Hepatocyte (in vitro differentiated cells): ENCODE data around the gene SH2D3C. TPM values are rescaled to one million over a fixed set of nuclear protein-coding genes. Genes with fewer than 3 reads are reported as not detected.

ENCODE experiments used
- DNase-seq: peaks from one replicate; pipeline ENCODE4 v3.0.0-alpha.2; 2016; ENCODE audit warnings: low spot score
- H2AFZ ChIP-seq: fragments of 200-600 bp; sonication (generic); 2 replicates; pipeline ENCODE4 v1.6.0; 2016; ENCODE audit warnings: antibody characterized with exemption, mild to moderate bottlenecking
- H3K27ac ChIP-seq: fragments of 200-600 bp; sonication (generic); 2 replicates; pipeline ENCODE4 v1.5.1; 2016; ENCODE audit warnings: mild to moderate bottlenecking
- H3K27me3 ChIP-seq: fragments of 200-600 bp; sonication (generic); 2 replicates; pipeline ENCODE4 v1.6.1; 2016
- H3K36me3 ChIP-seq: fragments of 200-600 bp; sonication (generic); replicated peaks from 2 replicates; pipeline ENCODE4 v1.5.1; 2016; ENCODE audit warnings: low read depth; ENCODE audit not compliant: insufficient read depth
- H3K4me1 ChIP-seq: fragments of 200-600 bp; sonication (generic); 2 replicates; pipeline ENCODE4 v1.5.1; 2016; ENCODE audit warnings: mild to moderate bottlenecking, moderate library complexity; ENCODE audit not compliant: insufficient read depth
- H3K4me2 ChIP-seq: fragments of 200-600 bp; sonication (generic); 2 replicates; pipeline ENCODE4 v1.6.0; 2016
- H3K4me3 ChIP-seq: fragments of 200-600 bp; sonication (generic); 2 replicates; pipeline ENCODE4 v1.5.1; 2016; ENCODE audit warnings: mild to moderate bottlenecking
- H3K79me2 ChIP-seq: fragments of 200-600 bp; sonication (generic); 2 replicates; pipeline ENCODE4 v1.6.0; 2017; ENCODE audit warnings: mild to moderate bottlenecking
- H3K9me2 ChIP-seq: fragments of 200-600 bp; sonication (generic); replicated peaks from 2 replicates; pipeline ENCODE4 v1.6.0; 2017; ENCODE audit warnings: mild to moderate bottlenecking; ENCODE audit not compliant: insufficient read depth
- H3K9me3 ChIP-seq: fragments of 200-600 bp; sonication (generic); 2 replicates; pipeline ENCODE4 v1.5.1; 2016; ENCODE audit warnings: low read depth, mild to moderate bottlenecking
- H4K20me1 ChIP-seq: fragments of 200-600 bp; sonication (generic); 2 replicates; pipeline ENCODE4 v1.6.0; 2016; ENCODE audit warnings: mild to moderate bottlenecking; ENCODE audit not compliant: insufficient read depth, poor library complexity, severe bottlenecking
- CTCF ChIP-seq: fragments of 200-600 bp; sonication (generic); IDR thresholded peaks from 2 replicates; pipeline ENCODE4 v1.5.1; 2016; ENCODE audit warnings: antibody characterized with exemption, mild to moderate bottlenecking; ENCODE audit not compliant: poor library complexity
- EZH2 ChIP-seq: fragments of 200-600 bp; sonication (generic); IDR thresholded peaks from 2 replicates; pipeline ENCODE4 v1.6.1; 2016; ENCODE audit warnings: antibody characterized with exemption, mild to moderate bottlenecking, borderline replicate concordance
- EZH2phosphoT487 ChIP-seq: fragments of 200-600 bp; sonication (generic); IDR thresholded peaks from one replicate; pipeline ENCODE4 v1.6.1; 2018; ENCODE audit warnings: antibody characterized with exemption, mild to moderate bottlenecking, low read depth, moderate library complexity; ENCODE audit not compliant: unreplicated experiment, severe bottlenecking
- whole genome bisulfite sequencing: methylation state at CpG from one replicate; pipeline ENCODE4 v1.1.6; 2016; ENCODE audit warnings: low lambda C conversion rate; ENCODE audit errors: missing lambda C conversion rate; 5-methylcytosine and 5-hydroxymethylcytosine counted together
- polyA plus RNA-seq: library from polyadenylated mRNA; unstranded; fragments of >200 nt; fragmentation: Nextera tagmentation; extraction: Ambion mirVana; gene quantifications from 2 replicates; pipeline ENCODE4 v1.2.1, GENCODE V29; 2016
- total RNA-seq: library from RNA; depleted of rRNA; stranded (reverse); fragments of >200 nt; gene quantifications from 2 replicates; pipeline ENCODE4 v1.2.3, GENCODE V29; 2014

SH2D3C gene
- total and polyA plus RNA-seq, 2 experiments from 2014 or later, result 0.23 to 0.89 TPM

DNA sequence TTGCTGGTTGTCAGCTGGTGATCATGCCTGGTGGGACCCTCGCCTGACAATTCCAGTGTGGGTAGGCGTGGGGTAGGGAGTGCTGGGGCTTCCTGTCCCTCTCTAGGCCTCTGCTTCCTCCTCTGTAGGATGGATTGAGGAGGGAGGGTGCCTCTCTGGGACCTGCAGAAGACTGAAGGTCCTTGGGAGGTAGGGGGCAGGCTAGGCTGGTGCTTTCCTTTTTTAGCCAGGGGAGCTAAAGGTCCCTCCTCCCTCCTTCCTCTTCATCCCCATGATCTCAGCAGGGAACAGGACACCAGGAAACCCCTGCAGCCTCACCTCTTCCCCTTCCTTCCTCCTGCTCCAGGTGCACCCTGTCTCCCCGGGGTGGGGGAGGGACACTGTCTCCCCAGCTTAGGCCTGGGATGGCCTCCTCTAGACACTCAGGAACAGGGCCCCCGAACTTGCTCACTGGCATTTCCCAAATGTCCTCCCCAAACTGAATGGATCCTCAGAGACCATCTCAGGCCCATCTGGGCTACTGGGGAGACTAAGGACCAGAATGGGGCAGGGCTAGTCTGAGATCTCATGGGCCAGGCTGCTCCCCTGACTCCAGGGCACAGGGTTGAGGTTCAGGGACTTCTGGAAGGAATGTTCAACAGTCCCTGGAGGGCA is 8.4 kb downstream of the SH2D3C start:
- H3K4me3 ChIP-seq, result no peak overlapping the region
- H3K9me3 ChIP-seq, result no peaks in the 10 kb centered on the region
- no peaks in the 10 kb centered on the region for H3K9me2 ChIP-seq
- no peak overlapping the region for H3K27ac ChIP-seq
- H3K79me2 ChIP-seq, result no peaks in the 10 kb centered on the region
- no peaks in the 10 kb centered on the region for H4K20me1 ChIP-seq
- no peaks in the 10 kb centered on the region for H3K27me3 ChIP-seq
- H3K36me3 ChIP-seq, result no peaks in the 10 kb centered on the region
- peaks cover 12% of the 10 kb centered on the region for H3K4me1 ChIP-seq
- 83% methylated on average over 4 of the region's 4 CpGs for WGBS
- H3K4me2 ChIP-seq, result peak overlapping the region; percentile 84
- TF ChIP-seq CTCF (no peak), EZH2 (no peak), EZH2phosphoT487 (no peak)
- DNase-seq, result no peak
- no peak overlapping the region for H2AFZ ChIP-seq

DNA sequence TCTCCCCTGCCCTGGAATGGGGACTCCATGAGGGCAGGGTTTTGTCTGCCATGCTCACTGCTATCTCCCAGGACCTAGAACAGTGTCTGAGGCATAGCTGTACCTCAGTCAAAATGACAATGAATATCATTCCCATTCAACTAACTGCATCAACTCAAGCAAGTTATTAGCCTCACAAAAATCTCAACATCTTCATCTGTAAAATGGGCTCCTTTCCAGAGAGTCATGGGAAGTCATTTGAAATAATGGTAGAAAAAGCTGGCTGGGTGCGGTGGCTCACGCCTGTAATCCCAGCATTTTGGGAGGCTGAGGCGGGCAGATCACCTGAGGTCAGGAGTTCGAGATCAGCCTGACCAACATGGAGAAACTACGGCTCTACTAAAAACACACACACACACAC is 9.4 kb downstream of the SH2D3C start:
- TF ChIP-seq CTCF (no peak), EZH2 (no peak)
- H3K79me2 ChIP-seq, result no peaks in the 10 kb centered on the region
- H2AFZ ChIP-seq, result no peak overlapping the region
- no peak for DNase-seq
- WGBS, result 95% methylated on average over 5 of the region's 5 CpGs
- H4K20me1 ChIP-seq, result no peaks in the 10 kb centered on the region
- no peaks in the 10 kb centered on the region for H3K9me2 ChIP-seq
- H3K27ac ChIP-seq, result peak overlapping the region; percentile 84
- no peaks in the 10 kb centered on the region for H3K9me3 ChIP-seq
- no peaks in the 10 kb centered on the region for H3K36me3 ChIP-seq
- no peak overlapping the region for H3K4me2 ChIP-seq
- H3K27me3 ChIP-seq, result no peaks in the 10 kb centered on the region
- H3K4me3 ChIP-seq, result no peak overlapping the region
- H3K4me1 ChIP-seq, result peaks cover 12% of the 10 kb centered on the region

- no peaks in the 10 kb centered on the region for H3K9me3 ChIP-seq
- H3K36me3 ChIP-seq, result no peaks in the 10 kb centered on the region
- no peak overlapping the region for H3K4me2 ChIP-seq
- no peak overlapping the region for H3K4me3 ChIP-seq
- H3K4me1 ChIP-seq, result peaks cover 12% of the 10 kb centered on the region
- no peaks in the 10 kb centered on the region for H3K79me2 ChIP-seq
- no peak for DNase-seq
- TF ChIP-seq EZH2 (no peak), EZH2phosphoT487 (no peak), CTCF (no peak)
- no peaks in the 10 kb centered on the region for H3K9me2 ChIP-seq
- 92% methylated on average over 8 of the region's 8 CpGs for WGBS
- no peaks in the 10 kb centered on the region for H4K20me1 ChIP-seq
- H3K27me3 ChIP-seq, result no peaks in the 10 kb centered on the region
- H3K27ac ChIP-seq, result peak overlapping the region; percentile 84
- H2AFZ ChIP-seq, result no peak overlapping the region
Measured at GRCh38 chr9:127768698-127769097, 9.8 kb downstream of the SH2D3C start.

GRCh38 chr9:127767909-127768331 is 10.5 kb downstream of the SH2D3C start:
- H3K36me3 ChIP-seq, result no peaks in the 10 kb centered on the region
- no peaks in the 10 kb centered on the region for H4K20me1 ChIP-seq
- H3K27me3 ChIP-seq, result no peaks in the 10 kb centered on the region
- 30% methylated on average over 11 of the region's 13 CpGs for WGBS
- peak; percentile 44 for DNase-seq
- no peaks in the 10 kb centered on the region for H3K9me2 ChIP-seq
- peak overlapping the region; percentile 56 for H3K4me2 ChIP-seq
- TF ChIP-seq EZH2phosphoT487 (no peak), CTCF (no peak), EZH2 (no peak)
- peak overlapping the region; percentile 84 for H3K27ac ChIP-seq
- H2AFZ ChIP-seq, result no peak overlapping the region
- H3K4me3 ChIP-seq, result no peak overlapping the region
- H3K79me2 ChIP-seq, result no peaks in the 10 kb centered on the region
- peaks cover 12% of the 10 kb centered on the region for H3K4me1 ChIP-seq
- no peaks in the 10 kb centered on the region for H3K9me3 ChIP-seq
